Non-pigmented ciliary epithelial cell (primary cell): Measurements from ENCODE around the gene FEV.

Experiments
- DNase-seq: peaks from one replicate; pipeline ENCODE4 v3.0.0-alpha.2; 2010; ENCODE audit warnings: low read depth

Gene FEV

GRCh38 chr2:218985021-218985324 is at the start of gene FEV:
FEV (minus strand) TSS chr2:218985184; CDS start chr2:218985075, 109 bp downstream.
- no peak for DNase-seq

GRCh38 chr2:219032051-219032745 is 47.2 kb upstream of the FEV start:
- no peak for DNase-seq

DNA sequence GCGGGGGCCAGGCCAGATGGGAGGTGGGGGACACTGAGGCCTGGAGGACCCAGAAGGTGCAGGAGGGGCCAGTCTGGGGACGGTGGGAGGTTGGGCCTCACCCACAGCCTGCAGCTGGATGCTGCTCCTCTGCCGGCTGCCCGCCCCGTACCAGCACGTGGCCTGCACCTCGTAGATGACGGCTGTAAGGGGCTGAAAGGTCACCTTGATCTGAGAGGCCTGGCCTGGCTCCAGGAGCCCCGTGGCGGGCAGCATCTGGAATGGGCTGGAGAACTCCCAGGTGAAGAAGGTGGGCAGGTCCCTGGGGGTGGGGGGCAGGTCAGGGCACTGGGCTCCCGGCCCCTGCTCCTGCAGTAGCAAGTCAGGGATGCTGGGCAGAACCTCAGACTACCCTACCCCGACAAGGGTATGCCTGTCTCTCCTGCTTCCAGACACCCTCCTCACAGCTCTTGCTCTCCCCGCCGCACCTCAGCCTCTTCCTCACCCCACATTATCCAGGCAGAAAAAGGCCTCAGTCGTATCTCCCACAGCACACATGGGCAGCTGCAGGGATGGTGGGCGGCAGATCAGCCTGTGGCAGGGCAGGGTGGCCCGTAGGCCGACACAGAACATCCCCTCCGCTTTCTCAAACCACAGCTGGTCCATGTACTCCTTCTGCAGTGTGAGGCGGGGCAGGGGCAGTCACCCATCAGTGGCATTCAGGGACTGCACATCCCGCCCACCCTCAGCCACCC is 46.2 kb upstream of the FEV start:
- DNase-seq: no peak

- no peak for DNase-seq
Measured at GRCh38 chr2:219030177-219030940, 45.4 kb upstream of the FEV start.

DNA sequence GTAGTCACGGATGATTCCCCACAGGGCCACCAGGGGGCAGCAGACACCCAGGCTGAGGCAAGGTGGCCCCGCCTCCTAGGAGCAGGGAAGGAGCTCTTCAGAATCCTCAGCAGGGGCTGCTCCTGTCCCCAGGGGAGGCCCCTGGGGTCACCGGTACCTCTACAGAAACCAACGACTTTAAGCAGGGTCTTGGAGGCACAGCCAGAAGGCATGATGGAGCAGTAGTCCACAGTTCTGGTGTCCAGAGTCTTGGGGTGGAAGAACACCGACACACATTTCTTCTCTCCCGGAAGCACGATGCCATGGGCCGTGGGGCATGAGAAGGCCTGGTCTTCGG is 44.8 kb upstream of the FEV start:
- peak; percentile 32 for DNase-seq

GRCh38 chr2:219028996-219029828 is 44.2 kb upstream of the FEV start:
- no peak for DNase-seq

DNA sequence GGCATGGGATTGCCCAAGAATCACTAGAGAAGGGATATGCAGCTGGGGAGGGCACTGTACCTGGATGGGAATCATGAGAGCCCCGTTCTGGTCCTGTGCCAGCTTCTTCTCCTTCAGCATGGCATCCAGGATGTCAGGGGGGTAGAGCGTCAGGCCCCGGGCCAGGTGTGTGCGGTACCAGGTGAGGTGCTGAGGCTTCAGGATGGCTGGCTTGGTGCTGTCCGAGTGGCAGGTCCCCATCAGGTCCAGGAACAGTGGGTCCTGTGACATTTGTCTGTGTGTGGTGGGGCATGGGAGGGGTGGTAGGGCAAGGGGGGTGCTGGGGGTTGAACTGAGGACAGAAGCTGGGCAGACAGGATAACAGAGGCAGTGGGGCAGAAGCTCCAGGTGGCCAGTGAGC is 43.2 kb upstream of the FEV start:
- no peak for DNase-seq

DNA sequence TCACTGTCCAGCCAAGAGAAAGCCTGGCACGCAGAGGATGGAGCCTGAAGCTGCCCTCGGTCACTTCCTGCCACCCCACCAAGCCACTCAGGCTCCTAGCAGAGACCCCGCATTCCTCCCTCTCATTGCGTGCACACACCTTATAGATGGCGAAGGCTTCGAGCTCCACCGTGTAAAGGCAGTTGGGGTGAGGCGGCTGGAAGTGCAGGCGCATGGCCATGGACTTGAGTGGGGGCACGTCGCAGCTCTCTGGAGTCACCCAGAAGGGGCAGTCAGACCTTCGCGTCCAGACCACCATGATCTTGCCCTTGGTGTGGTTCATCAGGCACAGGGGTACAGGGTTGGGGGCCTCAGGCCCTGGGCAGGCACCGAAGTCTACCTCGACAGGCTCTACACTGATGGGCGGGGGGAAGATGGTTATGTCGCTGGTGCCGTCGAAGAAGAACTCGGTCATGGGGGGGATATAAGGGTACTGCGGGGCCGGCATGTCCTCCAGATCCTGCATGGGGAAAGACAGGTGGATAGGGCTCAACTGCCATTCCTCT is 42.6 kb upstream of the FEV start:
- DNase-seq: no peak

DNA sequence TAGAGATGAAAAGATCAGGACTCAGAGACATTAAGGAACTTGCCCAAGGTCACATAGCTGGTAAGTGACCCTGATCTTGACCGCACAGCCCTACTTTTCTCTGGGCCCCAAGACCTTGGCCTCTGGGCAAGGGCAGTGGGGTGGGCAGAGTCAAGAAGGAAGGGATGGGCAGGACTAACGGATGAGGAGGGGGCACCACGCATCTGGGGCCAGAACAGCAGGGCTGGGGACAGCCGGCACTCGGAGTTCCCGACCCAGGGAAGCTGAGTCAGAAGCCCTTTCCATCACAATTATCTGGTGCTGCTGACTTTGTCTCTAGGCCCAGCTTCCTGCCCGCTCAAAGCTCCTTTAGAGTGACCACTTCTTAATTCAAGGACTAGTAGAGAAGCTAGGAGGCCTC is 42.0 kb upstream of the FEV start:
- no peak for DNase-seq

- no peak for DNase-seq
Measured at GRCh38 chr2:219025637-219026585, 40.9 kb upstream of the FEV start.

- no peak for DNase-seq
Measured at GRCh38 chr2:219024059-219024458, 39.1 kb upstream of the FEV start.

DNA sequence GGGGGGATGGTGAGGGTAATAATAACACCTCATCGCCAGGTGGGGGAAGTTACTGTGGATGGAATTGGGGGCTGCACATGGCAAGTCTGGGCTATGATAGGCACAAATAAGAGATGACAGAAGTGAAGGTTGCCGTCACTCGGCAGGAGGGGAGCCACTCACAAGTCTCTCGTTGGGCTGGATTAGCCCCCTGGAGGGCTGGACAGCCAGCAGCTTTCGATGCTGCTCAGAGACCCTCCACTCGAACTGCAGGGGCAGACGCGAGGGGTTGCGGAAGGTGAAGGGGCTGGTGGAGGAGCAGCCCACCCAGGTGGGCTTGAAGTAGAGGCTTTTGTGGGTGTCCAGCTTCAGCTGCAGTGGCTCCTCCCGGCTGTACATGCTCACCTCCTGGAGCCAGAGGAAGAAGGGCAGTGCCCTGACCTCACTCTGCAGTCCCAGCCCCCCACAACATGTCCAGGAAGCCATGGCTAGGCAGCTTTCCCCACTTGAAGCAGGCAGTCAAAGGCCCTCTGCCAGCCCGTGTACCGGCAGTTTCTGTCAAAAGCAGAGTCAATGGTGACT is 38.1 kb upstream of the FEV start:
- DNase-seq: no peak

DNA sequence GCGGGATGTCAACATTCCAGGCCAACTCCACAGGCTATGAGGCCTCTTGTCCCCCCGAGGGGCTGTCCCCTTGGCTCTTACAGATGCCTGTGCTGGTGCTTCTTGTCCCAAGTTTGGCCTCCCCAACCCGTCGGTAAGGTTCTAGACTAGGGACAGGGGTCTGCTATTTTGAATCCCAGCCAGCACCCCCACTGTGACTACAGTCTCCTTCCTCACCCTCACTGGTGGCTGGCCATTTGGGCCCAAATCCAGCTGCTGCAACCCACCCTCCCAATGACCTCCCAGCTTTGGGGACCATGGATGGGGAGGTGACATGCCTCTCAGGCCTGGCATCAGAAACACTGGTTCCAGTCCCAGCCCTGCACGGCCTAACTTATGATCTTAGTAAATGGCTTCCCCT is 37.6 kb upstream of the FEV start:
- DNase-seq: no peak

DNA sequence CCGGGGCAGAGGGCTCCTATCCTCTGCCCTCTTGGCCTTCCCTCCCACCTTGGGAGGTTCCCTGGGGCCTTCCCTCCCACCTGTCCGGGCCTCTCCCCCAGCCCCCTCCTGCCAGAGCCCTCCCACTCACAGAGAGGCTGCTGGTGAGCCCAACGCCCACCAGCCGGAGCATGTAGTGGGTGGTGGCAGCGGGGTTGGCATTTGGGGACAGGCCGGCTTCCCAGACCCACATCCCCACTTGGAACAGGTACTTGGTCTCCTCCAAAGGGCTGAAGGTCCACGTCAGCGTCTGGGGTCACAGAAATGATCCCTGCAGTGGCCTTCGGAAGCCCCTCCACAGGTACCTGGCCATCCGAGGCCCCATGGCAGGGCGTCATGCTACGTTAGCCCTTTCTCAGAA is 37.1 kb upstream of the FEV start:
- DNase-seq: no peak

GRCh38 chr2:219021591-219021990 is 36.6 kb upstream of the FEV start:
- no peak for DNase-seq

- no peak for DNase-seq
Measured at GRCh38 chr2:219020604-219021365, 35.8 kb upstream of the FEV start.

DNA sequence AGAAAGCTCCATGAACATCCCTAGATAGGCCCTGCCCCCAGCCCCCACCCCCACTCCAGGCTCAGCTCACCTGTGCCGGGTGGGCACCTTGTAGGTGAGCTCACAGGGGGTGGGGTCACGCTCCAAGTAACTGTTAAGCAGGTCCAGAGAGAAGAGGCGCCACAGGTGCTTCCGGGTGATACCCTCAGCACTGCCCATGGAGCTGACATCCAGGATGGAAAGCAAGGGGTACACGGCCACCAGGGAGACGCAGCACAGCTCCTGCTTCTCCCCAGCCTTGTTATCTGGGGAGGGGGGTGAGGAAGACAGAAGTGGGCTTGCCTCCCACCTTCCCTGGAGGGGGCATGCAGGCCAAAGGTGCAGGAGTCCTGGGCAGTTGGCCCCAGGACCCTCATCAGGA is 34.5 kb upstream of the FEV start:
- DNase-seq: no peak

DNA sequence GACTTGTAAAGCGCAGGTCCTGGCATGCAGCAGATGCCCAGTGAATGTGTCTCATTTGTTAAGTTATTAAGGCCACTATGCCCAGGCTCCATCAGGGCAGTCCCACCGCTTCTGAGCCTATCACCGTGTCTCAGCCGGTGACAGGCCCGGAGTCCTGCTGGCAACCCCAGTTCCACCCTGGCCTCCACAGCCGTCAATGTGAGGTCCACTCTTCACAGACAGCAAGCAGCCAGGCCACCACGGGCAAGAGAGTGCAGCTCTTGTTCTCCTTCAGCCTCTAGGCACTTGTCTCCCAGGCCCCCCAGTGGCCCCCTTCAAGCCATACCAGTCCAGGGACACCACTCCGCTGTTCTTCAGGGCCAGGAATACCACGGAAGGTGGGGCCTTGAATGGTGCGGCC is 33.7 kb upstream of the FEV start:
- DNase-seq: no peak

DNA sequence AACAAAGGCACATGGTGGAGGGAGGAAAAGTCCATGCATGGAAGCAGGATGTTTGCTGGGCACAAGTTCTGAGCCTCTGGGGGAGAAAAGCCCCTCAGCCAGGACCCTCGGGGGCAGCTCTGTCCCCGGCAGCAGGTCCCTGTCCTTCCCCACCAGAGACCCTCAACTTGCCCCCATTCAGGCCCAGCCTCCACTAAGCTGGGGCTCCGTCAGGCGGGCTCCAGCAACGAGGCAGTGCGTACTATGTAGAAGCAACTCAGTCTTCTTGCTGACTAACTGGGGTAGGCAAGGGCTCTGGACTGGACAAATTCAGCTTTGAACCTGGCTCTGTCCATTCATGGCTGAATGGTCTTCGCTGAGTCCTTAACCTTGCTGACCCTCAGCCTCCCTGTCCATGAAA is 33.3 kb upstream of the FEV start:
- no peak for DNase-seq
